Osteoblast (primary cell): Measurements from ENCODE around the gene HAUS7. TPM values are rescaled to one million over a fixed set of nuclear protein-coding genes. Genes with fewer than 3 reads are reported as not detected.

Experiments used
- DNase-seq: peaks from one replicate; pipeline ENCODE4 v3.0.0; 2011; ENCODE audit warnings: low spot score, mixed read lengths; ENCODE audit not compliant: insufficient read length; ENCODE audit errors: missing footprints
- H2AFZ ChIP-seq: 2 replicates; pipeline ENCODE4 v1.6.0; 2011; ENCODE audit warnings: mild to moderate bottlenecking, low read length
- H3K27ac ChIP-seq: 2 replicates; pipeline ENCODE4 v1.5.1; 2011; ENCODE audit warnings: mild to moderate bottlenecking, low read depth, low read length, moderate library complexity
- H3K27me3 ChIP-seq: 2 replicates; pipeline ENCODE4 v1.6.0; 2012; ENCODE audit warnings: mild to moderate bottlenecking, control low read depth, inconsistent platforms, low read length, moderate library complexity; ENCODE audit not compliant: insufficient read depth
- H3K36me3 ChIP-seq: 2 replicates; pipeline ENCODE4 v1.5.1; 2011; ENCODE audit warnings: mild to moderate bottlenecking, low read length, control low read depth, moderate library complexity; ENCODE audit not compliant: insufficient read depth
- H3K4me1 ChIP-seq: 2 replicates; pipeline ENCODE4 v1.5.1; 2011; ENCODE audit warnings: mild to moderate bottlenecking, low read length, control low read depth, moderate library complexity; ENCODE audit not compliant: insufficient read depth
- H3K4me2 ChIP-seq: 2 replicates; pipeline ENCODE4 v1.6.0; 2011; ENCODE audit warnings: mild to moderate bottlenecking, low read length; ENCODE audit not compliant: insufficient read depth
- H3K4me3 ChIP-seq: fragments of 200-600 bp; sonication (generic); 3 replicates; pipeline ENCODE4 v1.5.1; 2012; ENCODE audit warnings: mild to moderate bottlenecking, low read length, inconsistent platforms; ENCODE audit not compliant: insufficient read depth
- H3K79me2 ChIP-seq: 2 replicates; pipeline ENCODE4 v1.6.0; 2012; ENCODE audit warnings: mild to moderate bottlenecking, low read length, control low read depth, inconsistent platforms; ENCODE audit not compliant: insufficient read depth
- H3K9me3 ChIP-seq: 2 replicates; pipeline ENCODE4 v1.5.1; 2011; ENCODE audit warnings: low read depth, low read length, control low read depth
- H4K20me1 ChIP-seq: 2 replicates; pipeline ENCODE4 v1.6.0; 2012; ENCODE audit warnings: mild to moderate bottlenecking, low read length, control low read depth; ENCODE audit not compliant: insufficient read depth
- total RNA-seq: library from RNA; depleted of rRNA; stranded (reverse); fragments of >200 nt; gene quantifications from 2 replicates; pipeline ENCODE4 v1.2.3, GENCODE V29; 2012
- TF ChIP-seq, protein P1 (sequence below): IDR thresholded peaks from 2 replicates; pipeline ENCODE4 v1.5.1; 2011; ENCODE audit warnings: mild to moderate bottlenecking, low read depth, low read length, moderate library complexity; ENCODE audit errors: extremely low read depth

HAUS7 gene
- total RNA-seq, 1 donor, result 14.1 TPM

DNA sequence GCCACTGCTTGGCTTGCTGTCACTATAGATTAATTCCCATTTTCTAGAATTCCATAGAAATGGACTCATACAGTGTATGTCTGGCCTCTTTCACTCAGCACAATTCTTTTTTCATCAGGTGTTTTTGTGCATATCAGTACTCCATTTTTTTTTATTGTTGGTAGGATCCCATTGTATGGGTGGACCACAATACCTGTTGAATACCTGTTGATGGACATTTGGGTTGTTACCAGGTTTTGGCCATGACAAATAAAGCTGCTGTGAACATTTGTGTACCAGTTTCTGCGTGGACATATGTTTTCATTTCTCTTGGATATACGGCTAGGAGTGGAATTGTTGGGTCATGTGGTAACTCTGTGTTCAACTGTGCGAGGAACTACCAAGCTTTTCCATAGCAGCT is 44.2 kb downstream of the HAUS7 start:
- no peaks in the 10 kb centered on the region for H4K20me1 ChIP-seq
- H3K36me3 ChIP-seq, result no peaks in the 10 kb centered on the region
- TF ChIP-seq, protein P1, sequence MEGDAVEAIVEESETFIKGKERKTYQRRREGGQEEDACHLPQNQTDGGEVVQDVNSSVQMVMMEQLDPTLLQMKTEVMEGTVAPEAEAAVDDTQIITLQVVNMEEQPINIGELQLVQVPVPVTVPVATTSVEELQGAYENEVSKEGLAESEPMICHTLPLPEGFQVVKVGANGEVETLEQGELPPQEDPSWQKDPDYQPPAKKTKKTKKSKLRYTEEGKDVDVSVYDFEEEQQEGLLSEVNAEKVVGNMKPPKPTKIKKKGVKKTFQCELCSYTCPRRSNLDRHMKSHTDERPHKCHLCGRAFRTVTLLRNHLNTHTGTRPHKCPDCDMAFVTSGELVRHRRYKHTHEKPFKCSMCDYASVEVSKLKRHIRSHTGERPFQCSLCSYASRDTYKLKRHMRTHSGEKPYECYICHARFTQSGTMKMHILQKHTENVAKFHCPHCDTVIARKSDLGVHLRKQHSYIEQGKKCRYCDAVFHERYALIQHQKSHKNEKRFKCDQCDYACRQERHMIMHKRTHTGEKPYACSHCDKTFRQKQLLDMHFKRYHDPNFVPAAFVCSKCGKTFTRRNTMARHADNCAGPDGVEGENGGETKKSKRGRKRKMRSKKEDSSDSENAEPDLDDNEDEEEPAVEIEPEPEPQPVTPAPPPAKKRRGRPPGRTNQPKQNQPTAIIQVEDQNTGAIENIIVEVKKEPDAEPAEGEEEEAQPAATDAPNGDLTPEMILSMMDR, result no peak
- H3K27me3 ChIP-seq, result peaks cover 3% of the 10 kb centered on the region
- no peak for DNase-seq
- no peaks in the 10 kb centered on the region for H3K9me3 ChIP-seq
- no peak overlapping the region for H3K27ac ChIP-seq
- H3K79me2 ChIP-seq, result no peaks in the 10 kb centered on the region
- no peak overlapping the region for H3K4me2 ChIP-seq
- H2AFZ ChIP-seq, result no peak overlapping the region
- H3K4me3 ChIP-seq, result no peak overlapping the region
- no peaks in the 10 kb centered on the region for H3K4me1 ChIP-seq

DNA sequence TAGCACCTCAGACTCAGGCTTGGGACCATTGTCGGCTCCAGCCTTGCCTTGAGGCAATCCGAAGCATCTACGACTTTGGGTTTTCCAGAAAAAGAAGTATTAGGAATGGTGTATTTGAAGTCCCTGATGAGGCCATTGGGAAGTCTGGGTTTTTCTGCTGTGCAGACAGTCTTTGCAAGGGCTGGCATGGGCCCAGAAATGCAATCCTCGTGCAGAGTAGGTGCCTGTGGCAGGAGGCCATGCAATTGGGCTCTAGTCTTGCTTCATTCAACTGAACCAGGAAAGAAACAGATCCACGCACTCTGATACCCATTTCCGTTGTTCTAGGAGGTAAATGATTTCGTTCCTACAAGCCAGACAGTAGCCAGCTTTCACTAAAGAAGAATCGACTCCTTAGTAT is 46.7 kb downstream of the HAUS7 start:
- H3K27ac ChIP-seq, result no peak overlapping the region
- H3K4me3 ChIP-seq, result no peak overlapping the region
- peak; percentile 44 for DNase-seq
- no peak overlapping the region for H3K4me2 ChIP-seq
- H2AFZ ChIP-seq, result no peak overlapping the region
- no peaks in the 10 kb centered on the region for H3K79me2 ChIP-seq
- TF ChIP-seq, protein P1, result no peak
- H4K20me1 ChIP-seq, result no peaks in the 10 kb centered on the region
- H3K4me1 ChIP-seq, result no peaks in the 10 kb centered on the region
- peaks cover 3% of the 10 kb centered on the region for H3K27me3 ChIP-seq
- H3K36me3 ChIP-seq, result no peaks in the 10 kb centered on the region
- no peaks in the 10 kb centered on the region for H3K9me3 ChIP-seq

DNA sequence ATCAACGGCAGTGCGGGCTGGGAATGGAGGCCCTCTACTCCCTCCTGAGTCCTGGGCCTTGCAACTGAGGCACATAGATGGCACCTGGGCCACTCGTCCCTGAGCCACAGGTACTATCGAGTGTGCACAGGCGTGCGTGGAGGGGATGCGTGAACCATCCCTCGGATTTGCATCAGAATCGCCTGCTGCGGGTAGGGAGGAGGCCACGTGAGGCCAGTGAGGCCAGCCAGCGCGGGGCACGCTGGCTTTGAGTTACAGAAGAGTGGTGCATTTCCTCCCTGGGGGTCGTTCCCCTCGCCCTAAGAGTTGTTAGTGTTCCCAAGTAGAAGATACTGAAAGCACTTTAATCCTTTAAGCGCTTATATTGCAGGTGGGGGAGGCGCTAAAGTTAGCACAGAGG is 48.5 kb downstream of the HAUS7 start:
- peak; percentile 74 for DNase-seq
- H3K4me1 ChIP-seq, result no peaks in the 10 kb centered on the region
- H2AFZ ChIP-seq, result no peak overlapping the region
- no peaks in the 10 kb centered on the region for H3K9me3 ChIP-seq
- H3K27me3 ChIP-seq, result peaks cover 4% of the 10 kb centered on the region
- no peaks in the 10 kb centered on the region for H3K36me3 ChIP-seq
- H3K27ac ChIP-seq, result no peak overlapping the region
- H4K20me1 ChIP-seq, result no peaks in the 10 kb centered on the region
- TF ChIP-seq, protein P1, result no peak
- H3K79me2 ChIP-seq, result no peaks in the 10 kb centered on the region
- H3K4me3 ChIP-seq, result no peak overlapping the region
- no peak overlapping the region for H3K4me2 ChIP-seq

DNA sequence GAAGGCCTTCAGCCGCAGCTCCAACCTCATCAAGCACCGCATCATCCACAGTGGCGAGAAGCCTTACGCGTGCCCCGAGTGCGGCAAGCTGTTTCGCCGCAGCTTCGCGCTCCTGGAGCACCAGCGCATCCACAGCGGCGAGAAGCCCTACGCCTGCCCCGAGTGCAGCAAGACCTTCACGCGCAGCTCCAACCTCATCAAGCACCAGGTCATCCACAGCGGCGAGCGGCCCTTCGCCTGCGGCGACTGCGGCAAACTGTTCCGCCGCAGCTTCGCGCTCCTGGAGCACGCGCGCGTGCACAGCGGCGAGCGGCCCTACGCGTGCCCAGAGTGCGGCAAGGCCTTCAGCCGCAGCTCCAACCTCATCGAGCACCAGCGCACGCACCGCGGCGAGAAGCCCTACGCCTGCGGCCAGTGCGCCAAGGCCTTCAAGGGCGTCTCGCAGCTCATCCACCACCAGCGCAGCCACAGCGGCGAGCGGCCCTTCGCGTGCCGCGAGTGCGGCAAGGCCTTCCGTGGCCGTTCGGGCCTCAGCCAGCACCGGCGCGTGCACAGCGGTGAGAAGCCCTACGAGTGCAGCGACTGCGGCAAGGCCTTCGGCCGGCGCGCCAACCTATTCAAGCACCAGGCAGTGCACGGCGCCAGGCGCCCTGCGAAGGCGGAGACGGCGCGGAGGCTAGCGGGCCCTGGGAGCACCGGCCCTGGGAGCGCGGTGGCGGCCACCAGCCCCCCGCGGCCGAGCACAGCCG is 49.4 kb downstream of the HAUS7 start:
- H3K4me1 ChIP-seq, result no peaks in the 10 kb centered on the region
- no peaks in the 10 kb centered on the region for H3K79me2 ChIP-seq
- H3K4me2 ChIP-seq, result no peak overlapping the region
- H3K36me3 ChIP-seq, result no peaks in the 10 kb centered on the region
- no peaks in the 10 kb centered on the region for H4K20me1 ChIP-seq
- no peak overlapping the region for H3K4me3 ChIP-seq
- peak; percentile 13 for DNase-seq
- H3K27ac ChIP-seq, result no peak overlapping the region
- H3K9me3 ChIP-seq, result no peaks in the 10 kb centered on the region
- TF ChIP-seq, protein P1, result no peak
- no peak overlapping the region for H2AFZ ChIP-seq
- peaks cover 11% of the 10 kb centered on the region for H3K27me3 ChIP-seq
